Non-pigmented ciliary epithelial cell (primary cell): ENCODE measurements around the gene AGXT.

Experiments used
- DNase-seq: peaks from one replicate; pipeline ENCODE4 v3.0.0-alpha.2; 2010; ENCODE audit warnings: low read depth

The AGXT gene

GRCh38 chr2:240929364-240930095, 60.9 kb downstream of the AGXT start:
- no peak for DNase-seq
